ENCODE data around the gene MTUS2. TPM values are rescaled to one million over a fixed set of nuclear protein-coding genes. Genes with fewer than 3 reads are reported as not detected.

MTUS2 gene
- total and polyA plus RNA-seq, 9 of the 15 experiments (the other 6 are each of a cell fraction or from before 2014, with no cell fraction given): 0.01 to 0.28 (median 0.06) TPM; not detected in 1

DNA sequence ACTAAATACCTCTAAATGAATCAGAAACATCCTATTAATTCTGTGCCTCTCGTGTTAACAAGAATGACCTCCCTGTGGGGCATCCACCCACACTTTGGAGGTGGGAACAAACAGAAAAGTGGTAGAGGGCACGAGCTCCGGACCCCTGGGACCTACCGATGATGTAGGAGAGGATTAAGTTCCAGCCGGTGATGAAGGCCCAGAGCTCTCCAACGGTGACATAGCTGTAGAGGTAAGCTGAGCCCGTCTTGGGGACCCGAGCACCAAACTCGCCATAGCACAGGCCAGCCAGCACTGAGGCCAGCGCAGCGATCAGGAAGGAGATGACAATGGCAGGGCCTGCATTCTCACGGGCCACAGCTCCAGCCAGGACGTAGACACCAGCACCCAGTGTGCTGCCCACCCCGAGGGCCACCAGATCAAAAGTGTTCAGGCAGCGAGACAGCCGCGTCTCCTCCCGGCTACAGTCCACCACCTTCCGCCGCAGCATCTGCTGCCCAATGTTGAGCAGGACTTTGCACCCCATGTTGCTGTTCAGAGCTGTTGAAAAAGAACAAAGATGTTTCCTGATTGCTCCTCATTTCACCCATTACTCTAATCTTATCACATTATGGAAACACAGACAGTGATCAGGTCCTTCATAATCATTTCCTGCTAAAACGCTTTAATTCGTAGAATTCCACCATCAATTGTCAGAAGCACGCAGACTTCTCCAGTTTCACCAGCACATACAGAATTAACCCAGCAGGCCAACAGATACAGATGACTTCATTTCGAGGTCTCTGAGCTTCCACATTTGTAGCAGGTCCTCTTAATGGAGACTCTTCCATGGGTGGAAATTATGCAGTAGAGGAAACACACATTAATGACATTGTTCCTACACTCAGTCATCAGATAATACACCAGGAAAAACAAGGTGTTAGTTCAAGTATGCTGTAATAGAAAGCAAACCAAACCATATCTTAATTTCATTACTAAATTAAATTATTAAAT is 715.8 kb downstream of the MTUS2 start:
- in situ Hi-C loops (cut with MboI): no loop called here
- POLR2A ChIA-PET: interaction anchor here (0.5 kb wide), 1 partner anchor 118 kb away, joined by 3 read pairs; no protein-coding TSS in a partner anchor
- ATAC-seq (no peak), DNase-seq (ENCODE audit: extremely low read depth in 1 of 4, low spot score in 3 of 4) (no peak), FAIRE-seq (no peak)
- Histone ChIP-seq H2AFZ (ENCODE audit: low read depth, low read length) (no peak overlapping the region), H3K79me2 (ENCODE audit: control insufficient read depth, insufficient read depth, low read length) (peaks cover 4% of the 10 kb centered on the region; the same call in 1 of the 3 replicates), H3K9me3 (replicated peaks; ENCODE audit: control insufficient read depth, insufficient read depth, low read depth, low read length) (no peaks in the 10 kb centered on the region), H3K27me3 (ENCODE audit: control insufficient read depth in 2 of 2, insufficient read depth in 2 of 2, low read length in 2 of 2) (no peaks in the 10 kb centered on the region), H3K4me1 (replicated peaks in 1 of 2; ENCODE audit: control insufficient read depth in 2 of 2, insufficient read depth in 2 of 2, low read length in 2 of 2) (no peaks in the 10 kb centered on the region), H4K20me1 (replicated peaks; ENCODE audit: control insufficient read depth, insufficient read depth, low read length) (0 out of 2 replicates have a peak, but pooled peaks cover 4% of the 10 kb centered on the region), H3K4me2 (ENCODE audit: insufficient read depth, low read length) (no peak overlapping the region), H3K9me1 (ENCODE audit: control insufficient read depth, insufficient read depth, low read length) (no peaks in the 10 kb centered on the region), H3K27ac (ENCODE audit: extremely low read depth, low read depth, low read length) (no peak overlapping the region), H3K9ac (ENCODE audit: insufficient read depth in 1 of 2, low read depth in 2 of 2, low read length in 2 of 2) (no peak overlapping the region), H3K36me3 (ENCODE audit: control insufficient read depth, insufficient read depth, low read length) (peaks cover 51% of the 10 kb centered on the region; the same call in 2 of the 3 replicates), H3K4me3 (no peak overlapping the region)
- intact Hi-C loops (cut with micrococcal nuclease): no loop called here
- TF ChIP-seq RBM22 (IDR thresholded peaks at IDR 0.05; ENCODE audit: low read depth, low read length, poor library complexity, severe bottlenecking) (peak; percentile 31), PYGO2 (tag; IDR thresholded peaks at IDR 0.05) (no peak)
- CTCF ChIA-PET (ENCODE audit: low intra/inter-chr PET ratio): no interaction called here
- WGBS (ENCODE audit: insufficient coverage, low coverage, missing lambda C conversion rate): 90% methylated on average over 12 of the region's 24 CpGs
- no TSS peak for BruUV-seq (replicated peaks)

DNA sequence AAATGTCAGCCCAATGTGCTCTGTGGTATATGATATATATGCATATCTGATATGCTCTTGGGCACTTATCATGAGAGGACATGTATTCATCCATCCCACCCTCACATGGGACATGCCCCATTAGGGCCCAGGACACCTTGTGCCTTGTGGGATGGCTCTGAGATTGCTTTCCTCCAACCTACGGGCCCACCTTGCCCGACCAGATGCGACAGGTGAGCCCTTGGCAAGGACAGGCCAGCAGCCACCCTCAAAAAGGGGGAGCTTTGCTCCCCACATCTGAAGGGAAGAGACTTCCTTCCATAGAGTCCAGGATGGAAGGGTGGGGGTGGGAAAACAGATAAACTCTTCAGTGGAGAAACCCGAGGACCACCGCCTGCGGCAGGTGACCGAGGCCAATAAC is 716.7 kb downstream of the MTUS2 start:
- Histone ChIP-seq H3K4me1 (replicated peaks in 1 of 2; ENCODE audit: control insufficient read depth in 2 of 2, insufficient read depth in 2 of 2, low read length in 2 of 2) (no peaks in the 10 kb centered on the region), H3K79me2 (ENCODE audit: control insufficient read depth, insufficient read depth, low read length) (peaks cover 7% of the 10 kb centered on the region; the same call in 1 of the 3 replicates), H3K9ac (ENCODE audit: insufficient read depth in 1 of 2, low read depth in 2 of 2, low read length in 2 of 2) (no peak overlapping the region), H3K36me3 (ENCODE audit: control insufficient read depth, insufficient read depth, low read length) (peaks cover 51% of the 10 kb centered on the region; the same call in 2 of the 3 replicates), H3K4me3 (no peak overlapping the region), H4K20me1 (replicated peaks; ENCODE audit: control insufficient read depth, insufficient read depth, low read length) (0 out of 2 replicates have a peak, but pooled peaks cover 4% of the 10 kb centered on the region), H2AFZ (ENCODE audit: low read depth, low read length) (no peak overlapping the region), H3K27ac (ENCODE audit: extremely low read depth, low read depth, low read length) (no peak overlapping the region), H3K9me3 (replicated peaks; ENCODE audit: control insufficient read depth, insufficient read depth, low read depth, low read length) (no peaks in the 10 kb centered on the region), H3K27me3 (ENCODE audit: control insufficient read depth in 2 of 2, insufficient read depth in 2 of 2, low read length in 2 of 2) (no peaks in the 10 kb centered on the region), H3K4me2 (ENCODE audit: insufficient read depth, low read length) (no peak overlapping the region), H3K9me1 (ENCODE audit: control insufficient read depth, insufficient read depth, low read length) (no peaks in the 10 kb centered on the region)
- WGBS (ENCODE audit: insufficient coverage, low coverage, missing lambda C conversion rate): 93% methylated on average over 6 of the region's 7 CpGs
- intact Hi-C loops (cut with micrococcal nuclease) (no loop called here), in situ Hi-C loops (cut with MboI) (no loop called here)
- POLR2A ChIA-PET: interaction anchor here (1.1 kb wide), 1 partner anchor 28 kb away, joined by 3 read pairs; no protein-coding TSS in a partner anchor
- no TSS peak for BruUV-seq (replicated peaks)
- TF ChIP-seq TAF7 (tag; IDR thresholded peaks at IDR 0.05) (no peak), TGIF2 (CRISPR knock-in tag; IDR thresholded peaks at IDR 0.05) (no peak), ARID1B (IDR thresholded peaks at IDR 0.05) (no peak), RBM25 (IDR thresholded peaks at IDR 0.05; ENCODE audit: low read depth, low read length, severe bottlenecking) (no peak), TFAM (CRISPR knock-in tag; conservative IDR thresholded peaks at IDR 0.05) (no peak), PPARD (CRISPR knock-in tag; IDR thresholded peaks at IDR 0.05) (no peak), MCM3 (IDR thresholded peaks at IDR 0.05) (no peak), U2AF1 (optimal IDR thresholded peaks at IDR 0.05; ENCODE audit: low read depth, low read length) (no peak), ZNF644 (tag; IDR thresholded peaks at IDR 0.05; ENCODE audit: low read depth) (no peak), DMBX1 (CRISPR knock-in tag; IDR thresholded peaks at IDR 0.05; ENCODE audit: borderline replicate concordance) (no peak), ZNF146 (CRISPR knock-in tag; IDR thresholded peaks at IDR 0.05; ENCODE audit: unreplicated experiment) (no peak), CREB1 (IDR thresholded peaks at IDR 0.05) (no peak), CREB1 (CRISPR knock-in tag; IDR thresholded peaks at IDR 0.05) (no peak), BHLHE40 (IDR thresholded peaks at IDR 0.05; ENCODE audit: low read length) (no peak), PTBP1 (IDR thresholded peaks at IDR 0.05; ENCODE audit: low read depth, low read length) (no peak), TSC22D4 (tag; IDR thresholded peaks at IDR 0.05) (no peak)
- FAIRE-seq (no peak), DNase-seq (ENCODE audit: extremely low read depth in 1 of 4, low spot score in 3 of 4) (no peak), ATAC-seq (no peak)
- CTCF ChIA-PET (ENCODE audit: low intra/inter-chr PET ratio): no interaction called here

Measured in K562 (cell line).